ENCODE data around the gene TRIM10. TPM values are rescaled to one million over a fixed set of nuclear protein-coding genes. Genes with fewer than 3 reads are reported as not detected.
"Not testable (repeated sequence)": the region's sequence is repeated elsewhere in the genome, so short reads cannot be mapped to it uniquely, and the experiment has no call there.

TRIM10 gene
- polyA plus RNA-seq, 1 experiment = not detected

- DNase-seq (ENCODE audit: low read depth) = no peak
- no peaks in the 10 kb centered on the region for H3K36me3 ChIP-seq (ENCODE audit: control insufficient read depth, insufficient read depth, low read length)
- POLR2A ChIA-PET = interaction anchor here (0.6 kb wide), 1 partner anchor 105 kb away, joined by 3 read pairs; no protein-coding TSS in a partner anchor
- peaks cover 12% of the 10 kb centered on the region for H3K27me3 ChIP-seq (ENCODE audit: control insufficient read depth, insufficient read depth, low read length)
- H3K4me3 ChIP-seq (ENCODE audit: low read depth, low read length) = no peak overlapping the region
- no peak for TF ChIP-seq CTCF (IDR thresholded peaks at IDR 0.05; ENCODE audit: insufficient read depth, low read depth, low read length)
- CTCF ChIA-PET = interaction anchor here (1.0 to 3.4 kb wide), 2 partner anchors 12 to 40 kb away, joined by 4 to 21 read pairs; no protein-coding TSS in a partner anchor
Observed at GRCh38 chr6:30143780-30144179, 17.2 kb downstream of the TRIM10 start.

- TF ChIP-seq CTCF (IDR thresholded peaks at IDR 0.05; ENCODE audit: insufficient read depth, low read depth, low read length) = no peak
- CTCF ChIA-PET = interaction anchor here (0.7 to 1.0 kb wide), 2 partner anchors 11 to 39 kb away, joined by 3 to 4 read pairs; no protein-coding TSS in a partner anchor
- POLR2A ChIA-PET = no interaction called here
- peaks cover 12% of the 10 kb centered on the region for H3K27me3 ChIP-seq (ENCODE audit: control insufficient read depth, insufficient read depth, low read length)
- H3K4me3 ChIP-seq (ENCODE audit: low read depth, low read length) = no peak overlapping the region
- no peak for DNase-seq (ENCODE audit: low read depth)
- no peaks in the 10 kb centered on the region for H3K36me3 ChIP-seq (ENCODE audit: control insufficient read depth, insufficient read depth, low read length)
Observed at GRCh38 chr6:30142665-30143064, 18.3 kb downstream of the TRIM10 start.

GRCh38 chr6:30140240-30140639, 20.8 kb downstream of the TRIM10 start:
- DNase-seq (ENCODE audit: low read depth); H3K4me3 ChIP-seq (ENCODE audit: low read depth, low read length); POLR2A ChIA-PET; H3K36me3 ChIP-seq (ENCODE audit: control insufficient read depth, insufficient read depth, low read length); CTCF ChIA-PET: not testable (repeated sequence)
- peaks cover 13% of the 10 kb centered on the region for H3K27me3 ChIP-seq (ENCODE audit: control insufficient read depth, insufficient read depth, low read length)

- ChIA-PET CTCF (interaction anchor here (2.3 kb wide), 1 partner anchor 33 kb away, joined by 13 read pairs; no protein-coding TSS in a partner anchor), POLR2A (no interaction called here)
- no peak for DNase-seq (ENCODE audit: low read depth)
- H3K4me3 ChIP-seq (ENCODE audit: low read depth, low read length) = no peak overlapping the region
- H3K36me3 ChIP-seq (ENCODE audit: control insufficient read depth, insufficient read depth, low read length) = no peaks in the 10 kb centered on the region
- peaks cover 9% of the 10 kb centered on the region for H3K27me3 ChIP-seq (ENCODE audit: control insufficient read depth, insufficient read depth, low read length)
- TF ChIP-seq CTCF (IDR thresholded peaks at IDR 0.05; ENCODE audit: insufficient read depth, low read depth, low read length) = no peak
Observed at GRCh38 chr6:30136570-30137286, 24.3 kb downstream of the TRIM10 start.

GRCh38 chr6:30135757-30136156, 25.3 kb downstream of the TRIM10 start, which contains the start of gene TRIM40:
TSS of gene TRIM40 (plus strand) at chr6:30136140. CDS start at chr6:30137037, 897 bp downstream.
- ChIA-PET POLR2A (no interaction called here), CTCF (interaction anchor here (2.3 kb wide), 1 partner anchor 32 kb away, joined by 13 read pairs; no protein-coding TSS in a partner anchor)
- H3K36me3 ChIP-seq (ENCODE audit: control insufficient read depth, insufficient read depth, low read length) = no peaks in the 10 kb centered on the region
- H3K4me3 ChIP-seq (ENCODE audit: low read depth, low read length) = no peak within 1 kb of the TSS
- H3K27me3 ChIP-seq (ENCODE audit: control insufficient read depth, insufficient read depth, low read length) = peaks cover 10% of the 10 kb centered on the region
- TF ChIP-seq CTCF (IDR thresholded peaks at IDR 0.05; ENCODE audit: insufficient read depth, low read depth, low read length) = no peak
- no peak for DNase-seq (ENCODE audit: low read depth)
